CD4-positive, alpha-beta T cell treated with Interleukin-12 subunit alpha and Interleukin-12 subunit beta, for 1 hour (primary cell): ENCODE results near the gene GSTA2.
A peak's percentile ranks its signal among the peaks of the same experiment; 100 is the strongest.
"Not testable (repeated sequence)": the region's sequence is repeated elsewhere in the genome, so short reads cannot be mapped to it uniquely, and the experiment has no call there.

Experiments
- DNase-seq: peaks from one replicate; pipeline ENCODE4 v3.0.0-alpha.2; 2020

GSTA2 gene

DNA sequence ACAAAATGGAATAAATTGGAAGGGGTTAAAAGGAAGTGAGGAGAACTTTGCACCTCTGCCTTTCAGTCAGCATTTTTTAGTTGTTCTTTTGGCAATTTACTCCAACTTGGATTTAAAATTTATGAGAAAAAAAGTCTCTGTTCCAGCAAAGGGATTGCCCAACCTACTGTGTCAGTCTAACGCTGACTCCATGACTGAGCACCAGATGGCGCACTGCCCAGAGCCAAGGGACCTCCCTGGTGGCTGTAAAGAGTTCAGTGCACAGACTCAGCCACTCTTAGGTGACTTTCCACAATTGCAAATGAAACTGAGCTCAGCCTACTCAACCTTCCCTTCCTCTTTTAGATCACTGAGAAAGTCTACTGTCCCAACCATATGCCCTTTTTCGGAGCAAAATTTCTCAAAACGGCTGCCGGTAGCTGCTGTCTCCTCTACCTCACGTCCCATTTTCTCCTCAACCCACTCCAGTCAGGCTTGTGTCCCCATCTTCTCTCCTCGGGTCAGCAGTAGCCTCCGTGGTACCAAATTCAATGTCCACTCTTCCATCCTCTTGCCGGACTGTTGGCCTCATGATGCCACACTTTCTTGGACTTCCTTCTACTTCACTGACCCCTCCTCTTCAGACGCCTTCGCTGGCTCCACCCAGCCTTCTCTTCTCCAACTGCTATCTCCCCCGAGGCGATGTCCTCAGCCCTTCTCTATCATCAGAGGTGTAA, 38.7 kb downstream of the GSTA2 start:
- DNase-seq, result peak; percentile 40

DNA sequence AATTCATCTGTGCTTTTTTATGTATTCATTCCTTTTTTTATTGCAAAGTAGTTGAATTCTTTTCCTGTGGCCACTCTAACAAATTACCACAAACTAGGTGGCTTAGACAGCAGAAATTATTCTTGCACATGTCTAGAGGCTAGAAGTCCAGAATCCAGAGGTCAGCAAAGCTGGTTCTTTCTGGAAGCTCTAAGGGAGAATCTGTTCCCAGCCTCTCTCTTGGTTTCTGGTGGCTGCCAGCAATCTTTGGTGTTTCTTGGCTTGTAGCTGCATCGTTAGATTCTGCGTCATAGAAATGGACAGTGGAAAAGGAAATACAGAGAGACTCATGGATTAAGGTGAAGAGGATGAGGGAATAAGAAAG, 39.3 kb downstream of the GSTA2 start:
- DNase-seq, result no peak

DNA sequence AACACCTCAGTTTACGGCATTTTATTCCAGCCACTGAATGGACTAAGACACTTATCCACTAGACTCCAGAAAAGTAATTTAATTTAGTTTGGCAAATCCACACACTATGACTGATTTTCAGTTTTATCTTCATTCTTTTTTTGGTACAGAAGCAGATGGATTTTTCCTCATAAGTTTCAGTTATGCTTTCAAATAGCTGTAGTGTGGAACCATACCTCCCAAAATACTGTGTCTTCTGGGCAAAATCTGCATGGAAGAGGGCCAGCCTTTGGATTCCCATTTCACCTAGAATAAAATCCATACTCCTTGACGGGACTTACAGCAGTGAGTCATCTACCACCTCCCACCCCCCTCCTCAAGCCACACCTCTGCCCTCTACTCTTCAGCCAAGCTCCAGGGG, 43.0 kb downstream of the GSTA2 start:
- DNase-seq, result no peak

DNA sequence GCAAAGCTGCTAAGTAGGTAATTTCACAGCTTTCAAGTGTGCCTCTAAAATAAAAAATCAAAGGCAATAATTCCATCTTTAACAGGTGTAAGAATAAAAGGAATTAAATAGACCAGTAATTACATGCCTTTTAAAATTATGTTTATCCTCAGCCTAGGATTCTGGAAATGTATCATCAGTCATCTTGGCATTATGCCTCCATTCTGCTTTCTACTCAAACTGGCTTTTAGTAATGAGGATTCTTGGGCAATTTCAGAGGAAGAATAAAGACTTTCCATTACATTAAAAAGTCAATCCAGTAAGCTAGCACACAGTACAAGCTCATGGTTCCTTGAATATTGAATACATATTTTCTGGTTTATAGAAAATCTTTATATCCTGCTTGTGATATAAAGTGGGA, 44.7 kb downstream of the GSTA2 start:
- DNase-seq, result no peak

DNA sequence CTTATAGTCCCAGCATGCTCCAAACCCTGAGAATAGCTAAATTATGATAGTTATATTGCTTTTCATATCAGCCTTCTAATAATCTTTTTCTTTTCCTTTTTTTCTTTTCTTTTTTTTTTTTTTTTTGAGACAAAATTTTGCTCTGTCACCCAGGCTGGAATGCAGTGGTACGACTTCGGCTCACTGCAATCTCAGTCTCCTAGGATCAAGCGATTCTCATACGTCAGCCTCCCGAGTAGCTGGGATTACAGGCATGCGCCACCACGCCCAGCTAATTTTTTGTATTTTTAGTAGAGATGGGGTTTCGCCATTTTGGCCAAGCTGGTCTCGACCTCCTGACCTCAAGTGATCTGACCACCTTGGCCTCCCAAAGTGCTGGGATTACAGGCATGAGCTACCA, 48.5 kb downstream of the GSTA2 start:
- DNase-seq, result not testable (repeated sequence)

DNA sequence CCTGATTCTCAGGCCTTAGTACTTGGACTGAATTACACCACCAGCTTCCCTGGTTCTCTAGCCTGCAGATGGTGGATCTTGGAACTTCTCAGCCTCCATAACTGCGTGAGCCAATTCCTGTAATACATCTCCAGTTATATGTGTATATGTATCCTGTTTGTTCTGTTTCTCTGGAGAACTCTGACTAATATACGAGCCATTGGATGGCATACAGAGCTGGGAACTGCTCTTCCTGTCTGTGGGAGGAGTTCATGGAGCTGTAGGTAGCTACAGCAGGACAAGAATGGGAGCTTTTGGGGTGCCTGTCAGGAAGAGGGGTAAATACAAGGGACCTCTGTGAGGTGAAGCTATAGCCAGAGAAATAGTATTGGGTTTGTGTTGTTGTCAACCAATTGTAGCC, 51.1 kb downstream of the GSTA2 start:
- DNase-seq, result no peak

DNA sequence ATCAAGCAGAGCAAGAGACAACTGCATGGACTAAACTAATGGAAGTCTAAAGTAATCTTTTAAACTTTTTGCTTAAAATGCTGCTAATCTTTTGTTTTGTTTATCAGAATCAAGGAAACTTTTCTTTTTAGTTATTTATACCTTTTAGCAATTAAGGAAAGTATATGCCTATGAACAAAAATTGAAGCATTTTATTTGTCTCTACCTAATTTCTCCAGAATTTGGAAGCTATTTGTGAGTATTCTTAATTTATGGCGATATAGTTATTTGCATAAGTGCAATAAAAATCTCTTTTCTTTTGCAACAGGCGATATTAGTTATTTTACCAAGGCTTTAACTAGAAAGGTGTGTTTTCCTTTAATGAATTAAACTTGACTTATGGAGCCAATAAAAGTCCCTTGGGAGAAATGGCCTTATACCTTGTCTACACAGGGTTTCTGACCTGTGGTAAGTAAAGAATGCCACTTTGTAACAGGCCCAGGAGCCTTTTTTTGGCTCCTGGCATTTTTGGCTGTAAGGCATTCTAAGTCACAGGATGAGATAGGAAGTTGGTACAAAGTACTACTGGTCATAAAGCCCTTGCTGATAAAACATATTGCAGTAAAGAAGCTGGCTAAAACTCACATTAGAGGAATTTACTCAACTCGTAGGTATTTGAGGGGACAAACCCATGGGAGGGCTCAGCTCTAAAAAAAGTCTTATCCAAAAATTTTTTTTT, 55.2 kb downstream of the GSTA2 start:
- no peak for DNase-seq

DNA sequence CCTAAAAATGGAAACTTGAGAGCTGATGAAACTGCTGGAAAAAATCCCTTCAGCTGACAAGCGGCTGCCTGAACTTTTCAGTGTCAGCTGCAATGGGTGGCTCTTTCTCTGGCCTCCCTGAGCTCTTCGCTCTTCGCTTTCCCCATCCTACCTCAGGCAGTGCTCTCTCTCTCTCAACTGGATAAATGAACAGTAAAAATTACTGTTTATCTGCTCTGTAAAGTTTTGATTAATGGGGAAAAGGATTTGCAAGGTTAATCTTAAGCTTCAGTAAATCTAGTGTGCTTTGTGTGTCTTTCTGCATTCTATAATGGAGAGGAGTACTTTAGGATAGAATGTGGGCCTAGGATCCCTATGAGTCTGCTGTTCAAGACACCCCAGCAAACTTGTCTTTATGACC, 57.3 kb downstream of the GSTA2 start:
- DNase-seq, result no peak

DNA sequence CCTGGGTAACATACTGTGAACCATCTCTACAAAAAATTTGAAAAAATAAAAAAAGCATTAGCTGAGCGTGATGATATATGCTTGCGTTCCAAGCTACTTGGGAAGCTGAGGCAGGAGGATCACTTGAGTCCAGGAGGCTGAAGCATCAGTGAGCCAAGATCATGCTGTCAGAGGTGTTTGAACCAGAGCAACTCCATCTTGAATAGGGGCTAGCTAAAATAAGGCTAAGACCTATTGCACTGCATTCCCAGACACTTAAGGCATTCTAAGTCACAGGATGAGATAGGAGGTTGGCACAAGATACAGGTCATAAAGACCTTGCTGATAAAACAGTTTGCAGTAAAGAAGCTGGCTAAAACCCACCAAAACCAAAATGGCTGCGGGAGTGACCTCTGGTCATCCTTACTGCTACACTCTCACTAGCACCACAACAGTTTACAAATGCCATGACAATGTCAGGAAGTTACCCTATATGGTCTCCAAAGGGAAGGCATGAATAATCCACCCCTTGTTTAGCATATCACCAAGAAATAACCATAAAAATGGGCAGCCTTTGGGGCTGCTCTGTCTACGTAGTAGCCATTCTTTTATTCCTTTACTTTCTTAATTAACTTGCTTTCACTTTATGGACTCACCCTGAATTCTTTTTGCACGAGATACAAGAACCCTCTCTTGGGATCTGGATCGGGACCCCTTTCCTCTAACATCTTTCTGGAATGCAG, 58.3 kb downstream of the GSTA2 start:
- not testable (repeated sequence) for DNase-seq

DNA sequence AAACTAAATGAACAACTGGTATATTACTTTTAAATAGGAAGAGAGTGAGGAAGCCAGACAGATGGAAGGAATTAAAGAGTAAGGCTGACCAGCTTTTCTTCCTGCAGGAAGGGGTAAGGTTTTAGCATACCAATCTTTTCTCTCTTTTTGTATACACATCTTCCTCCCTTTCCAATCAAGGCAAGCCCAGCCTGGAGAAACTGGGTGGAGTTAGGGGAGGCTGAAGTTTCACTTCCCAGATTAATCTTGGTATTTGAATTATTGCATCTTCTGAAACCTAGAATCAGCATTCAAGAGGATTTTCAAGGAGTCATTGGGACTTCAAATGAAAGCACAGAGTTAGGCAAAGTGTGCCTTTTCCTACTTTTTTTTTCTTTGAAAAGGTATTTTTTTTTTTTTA, 59.2 kb downstream of the GSTA2 start:
- DNase-seq, result no peak
